Natural killer cell (primary cell): ENCODE measurements around the gene DUSP2. TPM values are rescaled to one million over a fixed set of nuclear protein-coding genes. Genes with fewer than 3 reads are reported as not detected.

Experiments used
- ATAC-seq, 3 donors: fragments of 150-1000 bp in 2 of 3; fragments of 200-7000 bp in 1 of 3; cut with Tn5 transposase; 1 replicate in 1 of 3; 2 replicates in 2 of 3; pipeline ENCODE4 v1.10.0; 2021; ENCODE audit warnings: mild to moderate bottlenecking in 2 of 3, moderate library complexity in 2 of 3
- DNase-seq, 2 donors: peaks; one replicate each; pipeline versions ENCODE4 v3.0.0 to v3.0.0-alpha.2; 2013 to 2021; ENCODE audit warnings: mixed read lengths in 1 of 2
- H3K27ac ChIP-seq: one replicate; pipeline ENCODE4 v1.5.1; 2013; ENCODE audit warnings: mild to moderate bottlenecking, low read length
- H3K27me3 ChIP-seq: one replicate; pipeline ENCODE4 v1.6.1; 2013; ENCODE audit warnings: low read length; ENCODE audit not compliant: control insufficient read depth, insufficient read depth
- H3K36me3 ChIP-seq: one replicate; pipeline ENCODE4 v1.6.1; 2013; ENCODE audit warnings: low read length; ENCODE audit not compliant: control insufficient read depth, insufficient read depth
- H3K4me1 ChIP-seq: one replicate; pipeline ENCODE4 v1.6.1; 2013; ENCODE audit warnings: low read length; ENCODE audit not compliant: control insufficient read depth, insufficient read depth
- H3K4me3 ChIP-seq: one replicate; pipeline ENCODE4 v1.5.1; 2013; ENCODE audit warnings: low read length
- H3K9me3 ChIP-seq: one replicate; pipeline ENCODE4 v1.6.1; 2013; ENCODE audit warnings: low read length; ENCODE audit not compliant: control insufficient read depth, insufficient read depth
- H3K27ac Mint-ChIP-seq, 2 donors: one replicate each; pipeline ENCODE4 v1.8.0; 2022; ENCODE audit warnings: mild to moderate bottlenecking in 2 of 2, mixed read lengths in 2 of 2, moderate library complexity in 1 of 2
- H3K27me3 Mint-ChIP-seq, 2 donors: one replicate each; pipeline ENCODE4 v1.8.0; 2022; ENCODE audit warnings: low read depth in 2 of 2, mixed read lengths in 2 of 2
- H3K36me3 Mint-ChIP-seq: one replicate; pipeline ENCODE4 v1.8.0; 2022; ENCODE audit warnings: mixed read lengths
- H3K4me1 Mint-ChIP-seq, 2 donors: one replicate each; pipeline ENCODE4 v1.8.0; 2022; ENCODE audit warnings: mixed read lengths in 2 of 2
- H3K4me3 Mint-ChIP-seq: one replicate; pipeline ENCODE4 v1.8.0; 2022; ENCODE audit warnings: mild to moderate bottlenecking, moderate library complexity, mixed read lengths
- H3K9me3 Mint-ChIP-seq, 2 donors: one replicate each; pipeline ENCODE4 v1.8.0; 2022; ENCODE audit warnings: mixed read lengths in 2 of 2
- CTCF ChIP-seq: fragments of 200-600 bp; IDR thresholded peaks from one replicate; pipeline ENCODE4 v1.8.0; 2022; ENCODE audit warnings: antibody characterized with exemption
- WGBS: methylation state at CpG from one replicate; pipeline ENCODE4 v1.1.7; 2013; ENCODE audit warnings: missing lambda C conversion rate; ENCODE audit not compliant: insufficient coverage; 5-methylcytosine and 5-hydroxymethylcytosine counted together
- intact Hi-C: fragments of 100-400 bp; cut with micrococcal nuclease; formaldehyde crosslinking; loops from one replicate; pipeline ENCODE4 v1.14.2; 2022
- total RNA-seq, 4 donors: library from RNA; stranded (reverse); fragments of 120-200 nt in 1 of 4; gene quantifications; one replicate each; pipeline versions ENCODE4 v1.2.3 to v1.2.4, GENCODE V29; 2013 to 2022

The DUSP2 gene
- total RNA-seq, 3 donors from 2014 or later (not counting 1 experiment from before 2014, with no cell fraction given): 300 to 564 (median 432) TPM

GRCh38 chr2:96150007-96150640 lies 4.9 kb upstream of the DUSP2 start:
- Histone ChIP-seq H3K27me3 (no peaks in the 10 kb centered on the region), H3K9me3 (no peaks in the 10 kb centered on the region), H3K36me3 (no peaks in the 10 kb centered on the region), H3K4me3 (no peak overlapping the region), H3K4me1 (peaks cover 48% of the 10 kb centered on the region), H3K27ac (no peak overlapping the region)
- H3K27me3 Mint-ChIP-seq: no peaks in the 10 kb centered on the region
- peak overlapping the region; percentile 50 to 80 for H3K27ac Mint-ChIP-seq
- H3K4me1 Mint-ChIP-seq: peaks cover 9 to 51% of the 10 kb centered on the region in 2 donors
- H3K9me3 Mint-ChIP-seq: no peaks in the 10 kb centered on the region
- no peak for TF ChIP-seq CTCF
- intact Hi-C loops: no loop called here
- DNase-seq: no peak
- WGBS: 96% methylated on average over 5 of the region's 6 CpGs
- no peak overlapping the region for H3K4me3 Mint-ChIP-seq
- no peaks in the 10 kb centered on the region for H3K36me3 Mint-ChIP-seq
- no peak for ATAC-seq

DNA sequence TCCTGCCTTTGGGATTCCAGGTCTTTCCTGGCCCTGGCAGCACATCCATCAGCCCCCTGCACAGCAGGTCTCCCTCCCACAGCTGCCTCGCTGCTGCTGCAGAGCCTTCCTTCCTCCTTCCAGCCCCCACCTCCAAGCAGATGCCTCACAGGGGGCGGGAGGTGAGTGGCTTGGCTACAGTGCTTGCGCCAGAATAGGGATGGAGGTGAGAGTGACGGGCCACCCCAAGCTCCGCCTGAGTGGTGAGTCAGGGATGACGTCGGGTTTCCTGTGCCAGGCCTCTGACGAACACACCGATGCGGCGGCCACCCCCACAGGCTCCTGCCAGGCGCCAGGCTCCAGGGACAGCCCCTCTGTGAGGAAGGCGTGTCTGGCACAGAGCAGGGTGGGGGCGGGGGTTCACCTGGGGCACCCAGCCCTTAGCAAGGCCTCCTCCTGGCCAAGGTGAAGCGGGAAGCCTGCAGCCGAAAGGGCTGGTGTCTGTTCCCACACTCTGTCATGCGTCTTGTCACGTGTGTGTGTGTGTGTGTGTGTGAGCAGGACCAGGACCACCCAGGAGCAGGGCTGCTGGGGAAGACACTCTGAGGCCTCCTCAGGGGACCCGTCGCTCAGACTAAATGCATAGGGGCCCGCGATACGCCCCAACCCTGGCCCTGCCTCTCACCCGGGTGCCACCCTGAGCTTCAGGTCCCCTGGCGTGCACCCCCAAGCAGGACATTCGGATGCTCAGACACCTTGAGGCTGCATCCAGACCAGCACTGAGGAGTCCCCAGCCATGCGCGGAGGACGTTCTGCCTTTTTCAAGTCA lies 3.4 kb upstream of the DUSP2 start:
- Mint-ChIP-seq H3K4me3 (peak overlapping the region; percentile 74), H3K27ac (peak overlapping the region; percentile 92 to 94), H3K9me3 (no peaks in the 10 kb centered on the region), H3K36me3 (no peaks in the 10 kb centered on the region), H3K4me1 (peaks cover 16 to 62% of the 10 kb centered on the region in 2 donors), H3K27me3 (no peaks in the 10 kb centered on the region)
- peak; percentile 76 to 91 (median 79) for ATAC-seq
- DNase-seq: peak; percentile 96 to 99
- no peak for TF ChIP-seq CTCF
- Histone ChIP-seq H3K4me1 (peaks cover 59% of the 10 kb centered on the region), H3K27me3 (no peaks in the 10 kb centered on the region), H3K27ac (peak overlapping the region; percentile 99), H3K9me3 (no peaks in the 10 kb centered on the region), H3K4me3 (peak overlapping the region; percentile 9), H3K36me3 (peaks cover 8% of the 10 kb centered on the region)
- intact Hi-C loops: loop anchor here (1.0 to 5.0 kb wide), 3 partner anchors 16 to 389 kb away; partner anchors contain the start of genes ARID5A and SNRNP200
- 28% methylated on average over 27 of the region's 29 CpGs for WGBS

DNA sequence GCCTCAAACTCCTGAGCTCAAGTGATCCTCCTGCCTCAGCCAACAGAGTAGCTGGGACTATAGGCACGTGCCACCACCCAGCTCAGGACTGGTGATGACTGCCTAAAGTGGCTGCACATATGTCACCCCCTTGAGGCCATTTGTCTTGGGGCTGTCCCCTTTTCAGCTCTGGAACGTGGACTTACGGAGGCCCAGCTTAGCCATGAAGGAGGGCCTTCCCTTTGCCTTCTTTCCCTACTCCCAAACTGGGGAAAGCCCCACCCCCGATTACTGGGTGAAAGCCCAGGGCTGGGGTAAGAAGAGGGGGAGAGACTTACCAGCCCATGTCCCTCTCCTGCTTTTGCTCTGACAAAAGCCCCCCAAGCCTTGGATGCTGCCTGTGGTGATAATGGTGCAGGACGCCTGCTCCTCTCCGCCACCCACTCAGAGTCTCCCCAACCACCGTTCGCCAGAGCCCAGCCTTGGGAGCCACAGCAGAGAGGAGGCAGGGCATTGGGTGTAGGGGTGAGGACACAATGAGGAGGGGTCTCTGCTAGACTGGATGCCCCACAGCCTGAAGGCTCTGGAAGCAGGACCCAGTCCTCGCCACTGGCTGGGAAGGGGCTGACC lies 2.5 kb upstream of the DUSP2 start:
- Histone ChIP-seq H3K9me3 (no peaks in the 10 kb centered on the region), H3K4me3 (no peak overlapping the region), H3K27ac (peak overlapping the region; percentile 99), H3K27me3 (no peaks in the 10 kb centered on the region), H3K4me1 (peaks cover 68% of the 10 kb centered on the region), H3K36me3 (peaks cover 16% of the 10 kb centered on the region)
- ATAC-seq (no peak), DNase-seq (peak; percentile 14 to 56)
- 86% methylated on average over 5 of the region's 9 CpGs for WGBS
- Mint-ChIP-seq H3K36me3 (no peaks in the 10 kb centered on the region), H3K4me3 (peak overlapping the region; percentile 17), H3K27me3 (no peaks in the 10 kb centered on the region), H3K27ac (peak overlapping the region; percentile 92 to 94), H3K9me3 (no peaks in the 10 kb centered on the region), H3K4me1 (peaks cover 22 to 68% of the 10 kb centered on the region in 2 donors)
- TF ChIP-seq CTCF: no peak
- intact Hi-C loops: loop anchor here (1.0 to 5.0 kb wide), 3 partner anchors 17 to 390 kb away; partner anchors contain the start of genes ARID5A and SNRNP200
